NCI-H1105 (cell line): ENCODE measurements around the gene SNX27.
"Not testable (repeated sequence)": the region's sequence is repeated elsewhere in the genome, so short reads cannot be mapped to it uniquely, and the experiment has no call there.

ENCODE experiments used
- DNase-seq: peaks from one replicate; lab custom pipeline; 2025; lab: John Stamatoyannopoulos, UW

Gene SNX27

DNA sequence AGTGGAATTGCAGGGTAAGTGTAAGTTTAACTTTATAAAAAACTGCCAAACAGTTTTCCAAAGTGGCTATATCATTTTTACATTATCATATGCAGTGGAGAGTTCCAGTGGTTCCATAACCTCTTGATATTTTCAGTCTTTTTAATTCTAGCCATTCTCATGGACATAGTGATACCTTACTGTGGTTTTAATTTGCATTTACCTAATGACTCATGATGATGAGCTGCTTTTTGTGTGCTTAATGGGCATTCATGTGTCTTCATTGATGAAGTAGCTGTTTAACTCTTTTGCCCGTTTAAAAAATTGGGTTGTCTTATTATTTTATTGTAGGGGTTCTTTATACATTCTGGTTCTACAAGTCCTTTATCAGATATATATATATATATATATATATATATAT is 29.4 kb downstream of the SNX27 start:
- no peak for DNase-seq

DNA sequence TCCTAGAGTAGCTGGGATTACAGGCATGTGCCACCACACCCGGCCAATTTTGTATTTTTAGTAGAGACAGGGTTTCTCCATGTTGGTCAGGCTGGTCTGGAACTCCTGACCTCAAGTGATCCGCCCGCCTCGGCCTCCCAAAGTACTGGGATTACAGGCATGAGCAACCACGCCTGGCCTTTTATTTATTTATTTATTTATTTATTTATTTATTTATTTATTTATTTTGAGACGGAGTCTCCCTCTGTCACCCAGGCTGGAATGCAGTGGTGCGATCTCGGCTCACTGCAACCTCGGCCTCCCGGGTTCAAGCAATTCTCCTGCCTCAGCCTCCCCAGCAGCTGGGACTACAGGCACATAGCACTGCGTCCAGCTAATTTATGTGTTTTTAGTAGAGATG is 31.2 kb downstream of the SNX27 start:
- DNase-seq = not testable (repeated sequence)

DNA sequence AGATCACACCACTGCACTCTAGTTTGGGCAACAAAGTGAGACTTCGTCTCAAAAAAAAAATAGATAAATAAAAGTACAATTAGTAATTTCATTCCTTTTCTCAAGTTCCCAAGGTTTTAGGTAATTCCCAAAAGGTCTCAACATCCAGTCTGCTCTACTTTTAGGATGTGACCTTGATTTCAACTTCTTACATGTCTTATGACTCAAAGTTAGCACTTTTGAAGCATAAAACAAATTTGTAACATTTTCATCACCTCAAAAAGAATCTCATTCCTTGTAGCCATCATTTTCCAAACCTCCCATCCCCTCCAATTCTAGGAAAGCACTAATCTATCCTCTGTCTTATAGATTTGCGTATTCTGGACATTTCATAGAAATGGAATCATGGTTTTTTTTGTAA is 32.2 kb downstream of the SNX27 start:
- DNase-seq = no peak

DNA sequence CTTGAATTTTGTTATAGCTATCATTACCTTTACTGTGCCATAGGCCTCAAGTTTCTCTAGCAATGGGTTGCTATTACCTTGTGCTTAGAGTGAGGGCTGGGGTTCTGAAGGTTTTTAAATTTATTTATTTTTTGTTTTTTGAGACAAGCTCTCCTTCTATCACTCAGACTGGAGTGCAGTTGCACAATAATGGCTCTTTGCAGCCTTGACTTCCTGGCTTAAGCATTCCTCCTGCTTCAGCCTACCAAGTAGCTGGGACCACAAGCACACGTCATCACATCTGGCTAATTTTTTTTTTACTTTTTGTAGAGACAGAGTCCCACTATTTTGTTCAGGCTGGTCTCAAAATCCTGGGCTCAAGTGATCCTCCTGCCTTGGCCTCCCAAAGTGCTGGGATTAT is 41.5 kb downstream of the SNX27 start:
- no peak for DNase-seq

DNA sequence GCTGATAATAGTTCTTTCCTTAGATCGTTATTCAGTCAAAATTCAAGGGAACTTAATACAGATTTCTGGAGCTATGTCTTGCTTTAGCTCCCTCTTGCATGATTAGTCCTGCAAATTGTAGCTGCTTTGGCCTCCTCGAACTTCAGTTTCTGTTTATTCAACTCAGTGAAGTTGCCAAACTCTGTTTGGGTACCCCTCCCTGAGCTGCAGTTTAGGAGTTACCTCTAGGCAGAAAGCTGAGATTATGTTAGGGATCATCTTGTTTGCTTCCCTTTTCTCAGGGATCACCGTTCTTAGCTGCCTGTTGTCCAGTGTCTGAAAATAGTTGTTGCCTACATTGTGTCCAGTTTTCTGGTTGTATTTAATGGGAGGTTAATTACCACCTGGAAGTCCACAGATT is 43.5 kb downstream of the SNX27 start:
- no peak for DNase-seq

DNA sequence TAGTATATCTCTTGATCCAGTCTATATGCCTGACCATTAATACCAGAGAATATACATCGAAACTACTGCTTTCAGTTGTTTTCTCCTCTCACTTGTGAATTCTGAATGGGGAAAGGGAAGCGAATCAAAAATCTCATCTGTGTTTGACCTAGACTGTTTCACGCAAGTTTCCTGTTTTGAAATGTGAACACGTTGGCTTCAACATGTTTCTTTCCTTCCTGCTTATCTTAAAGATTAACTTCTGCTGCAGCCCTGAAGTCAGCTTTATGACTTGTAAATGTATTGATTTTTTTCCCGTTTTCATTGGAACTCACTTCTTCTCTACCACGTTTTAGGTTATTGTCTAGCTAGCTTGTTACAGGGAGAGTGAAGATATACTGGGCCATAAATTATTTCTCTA is 49.9 kb downstream of the SNX27 start:
- DNase-seq = no peak

DNA sequence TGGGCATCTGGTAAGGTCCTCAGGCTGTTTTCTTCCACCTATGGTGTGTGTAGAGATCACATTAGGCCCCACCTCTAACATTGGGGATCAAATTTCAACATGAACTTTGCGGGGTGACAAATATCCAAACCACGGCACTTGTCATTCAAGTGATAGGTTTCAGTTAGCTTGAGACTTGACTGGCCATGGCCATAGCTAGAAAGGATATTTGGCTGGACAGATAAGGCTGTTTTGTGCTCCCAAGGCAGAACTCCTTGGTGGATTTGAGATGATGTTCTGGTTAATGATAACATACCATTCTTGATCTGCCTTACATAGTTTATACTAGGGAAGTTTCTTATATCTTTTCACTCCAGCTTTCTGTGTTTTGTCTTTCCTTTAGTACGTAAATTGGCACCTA is 56.2 kb downstream of the SNX27 start:
- no peak for DNase-seq

DNA sequence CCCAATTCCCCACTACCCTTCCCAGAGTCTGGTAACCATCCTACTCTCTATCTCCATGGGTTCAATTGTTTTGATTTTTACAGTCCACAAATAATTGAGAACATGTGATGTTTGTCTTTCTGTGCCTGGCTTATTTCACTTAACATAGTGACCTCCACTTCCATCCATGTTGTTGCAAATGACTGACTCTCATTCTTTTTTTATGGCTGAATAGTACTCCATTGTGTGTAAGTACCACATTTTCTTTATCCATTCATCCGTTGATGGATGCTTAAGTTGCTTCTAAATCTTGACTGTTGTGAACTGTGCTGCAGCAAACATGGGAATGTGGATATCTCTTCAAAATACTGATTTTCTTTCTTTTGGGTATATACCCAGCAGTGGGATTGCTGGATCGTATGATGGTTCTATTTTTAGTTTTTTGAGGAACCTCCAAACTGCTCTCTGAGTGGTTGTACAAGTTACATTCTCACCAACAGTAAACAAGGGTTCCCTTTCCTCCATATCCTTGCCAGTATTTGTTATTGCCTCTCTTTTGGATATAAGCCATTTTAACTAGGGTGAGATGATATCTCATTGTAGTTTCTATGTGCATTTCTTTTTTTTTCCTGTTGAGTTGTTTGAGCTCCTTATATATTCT is 58.3 kb downstream of the SNX27 start:
- not testable (repeated sequence) for DNase-seq

DNA sequence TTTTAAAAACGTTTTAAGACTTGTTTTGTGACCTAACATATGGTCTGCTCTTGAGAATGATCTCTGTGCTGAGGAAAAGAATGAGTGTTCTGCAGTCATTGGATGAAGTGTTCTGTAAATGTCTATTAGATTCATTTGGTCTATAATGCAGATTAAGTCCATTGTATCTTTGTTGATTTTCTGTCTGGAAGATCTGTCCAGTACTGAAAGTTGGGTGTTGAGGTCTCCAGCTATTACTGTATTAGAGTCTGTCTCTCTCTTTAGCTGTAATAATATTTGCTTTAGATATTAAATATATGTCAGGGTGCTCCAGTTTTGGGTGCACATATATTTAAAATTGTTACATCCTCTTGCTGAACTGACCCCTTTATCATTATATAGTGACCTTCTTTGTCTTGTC is 61.6 kb downstream of the SNX27 start:
- no peak for DNase-seq

DNA sequence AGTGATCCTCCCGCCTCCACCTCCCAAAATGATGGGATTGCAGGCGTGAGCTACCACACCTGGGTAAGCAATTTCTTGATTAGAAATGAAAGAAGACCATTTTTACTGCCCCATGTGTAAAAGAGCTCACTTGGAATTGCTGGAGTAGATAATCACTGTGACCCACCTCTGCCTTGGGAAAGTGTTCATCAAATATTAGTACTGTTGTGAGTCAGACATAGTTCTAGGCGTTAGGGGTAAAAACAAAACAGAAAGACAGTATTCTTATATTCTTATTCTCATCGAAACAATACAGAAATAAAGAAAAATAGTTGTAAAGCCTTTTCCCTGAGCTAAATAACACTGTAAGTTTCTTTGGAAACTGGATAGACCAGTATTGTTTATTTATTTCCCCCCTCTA is 68.5 kb downstream of the SNX27 start:
- no peak for DNase-seq

DNA sequence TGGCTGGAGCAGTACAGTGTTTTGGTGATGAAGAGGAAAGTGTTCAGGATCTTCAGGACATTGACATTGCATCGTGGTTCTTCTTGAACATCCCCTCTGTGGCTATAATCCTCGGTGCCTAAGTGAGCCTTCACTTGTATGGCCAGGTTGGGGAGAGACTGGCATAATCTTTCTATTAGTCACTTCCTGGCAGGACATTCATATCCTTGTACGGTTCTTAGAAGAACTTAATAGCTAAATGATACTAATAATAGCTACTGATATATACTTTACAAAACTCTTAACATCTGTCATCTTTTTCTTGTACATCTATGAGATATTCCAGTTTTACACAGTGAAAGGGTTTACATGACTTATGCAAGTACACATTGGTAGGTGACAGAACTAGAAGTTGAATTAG is 69.0 kb downstream of the SNX27 start:
- DNase-seq = no peak

DNA sequence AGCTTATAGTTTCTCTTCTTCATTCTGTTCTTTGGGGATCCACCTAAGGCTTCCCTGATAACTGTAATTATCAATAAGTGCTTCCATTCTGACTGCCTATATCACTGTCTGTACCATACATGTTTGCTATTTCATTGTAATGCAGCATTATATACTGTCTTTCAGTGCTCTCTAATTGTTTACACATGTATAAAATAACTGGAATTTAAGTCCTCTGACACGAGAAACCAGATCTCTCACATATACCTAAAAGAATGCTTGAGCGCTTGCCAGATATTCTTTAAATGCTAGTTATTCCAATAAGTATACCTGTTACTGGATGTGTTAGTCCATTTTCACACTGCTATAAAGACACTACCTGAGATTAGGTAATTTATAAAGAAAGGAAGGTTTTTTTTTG is 70.1 kb downstream of the SNX27 start:
- no peak for DNase-seq

DNA sequence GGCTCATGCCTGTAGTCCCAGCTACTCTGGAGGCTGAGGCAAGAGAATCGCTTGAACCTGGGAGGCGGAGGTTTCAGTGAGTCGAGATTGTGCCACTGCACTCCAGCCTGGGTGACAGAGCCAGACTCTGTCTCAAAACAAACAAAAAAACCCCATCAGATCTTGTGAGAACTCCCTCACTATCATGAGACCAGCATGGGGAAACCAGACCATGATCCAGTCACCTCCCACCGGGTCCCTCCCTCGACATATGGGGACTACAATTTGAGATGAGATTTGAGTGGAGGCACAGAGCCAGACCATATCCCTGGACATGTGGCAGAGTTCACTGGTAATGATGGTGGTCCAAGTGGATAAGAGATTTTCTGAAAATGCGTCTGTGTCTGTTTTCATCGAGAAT is 71.1 kb downstream of the SNX27 start:
- DNase-seq = not testable (repeated sequence)

DNA sequence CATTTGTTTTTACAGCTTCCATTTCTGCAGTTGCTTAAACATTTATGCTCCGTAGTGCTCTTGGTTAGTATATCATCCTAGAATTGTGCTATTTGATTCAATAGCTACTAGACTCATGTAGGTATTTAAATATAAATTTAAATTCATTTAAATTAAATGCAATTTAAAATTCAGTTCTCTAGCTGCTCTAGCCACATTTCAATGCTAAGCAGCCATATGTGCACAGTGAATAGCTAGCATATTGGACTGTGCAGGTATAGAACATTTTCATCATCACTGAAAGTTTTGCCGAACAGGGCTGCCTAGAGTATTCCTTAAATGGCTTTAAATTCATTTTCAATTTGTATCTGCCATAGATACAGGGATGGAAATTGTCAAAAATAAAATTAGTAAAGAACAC is 72.3 kb downstream of the SNX27 start:
- DNase-seq = no peak

DNA sequence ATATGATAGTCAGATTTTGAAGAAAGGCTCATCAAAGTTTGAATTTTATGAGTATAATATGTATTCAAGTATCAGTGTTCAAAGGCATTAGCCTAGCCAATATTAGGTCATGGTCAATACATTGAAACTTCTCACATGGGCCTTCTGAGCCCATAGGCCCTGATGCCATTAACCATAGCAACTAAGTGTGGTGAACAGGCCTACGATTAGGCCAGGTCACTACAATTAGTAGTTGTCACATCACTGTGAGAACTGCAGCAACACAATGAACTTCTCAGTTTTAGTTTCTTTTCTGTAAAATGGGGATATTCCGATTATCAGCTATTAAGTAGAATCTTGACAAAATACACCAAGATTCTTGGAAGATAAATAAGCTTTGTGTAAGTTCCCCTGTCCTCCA is 74.7 kb downstream of the SNX27 start:
- DNase-seq = no peak

DNA sequence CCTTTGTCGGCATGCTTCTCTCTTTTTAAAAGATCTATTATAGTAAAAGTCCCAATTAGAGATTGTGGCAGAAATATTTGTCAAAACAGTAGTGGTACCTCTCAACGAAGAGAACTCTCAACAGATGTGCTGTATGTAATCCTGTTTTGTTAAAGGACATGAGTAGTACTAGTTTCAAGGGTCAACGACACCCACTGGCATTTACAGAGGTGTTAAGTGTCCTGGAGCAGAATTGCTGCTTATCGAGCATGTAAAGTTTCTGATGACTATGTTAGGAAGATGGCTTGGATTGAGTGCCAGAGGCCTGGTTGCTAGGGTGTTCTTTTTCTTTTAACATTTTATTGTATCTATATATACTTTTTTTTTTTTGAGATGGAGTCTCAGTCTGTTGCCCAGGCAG is 77.6 kb downstream of the SNX27 start:
- DNase-seq = no peak

DNA sequence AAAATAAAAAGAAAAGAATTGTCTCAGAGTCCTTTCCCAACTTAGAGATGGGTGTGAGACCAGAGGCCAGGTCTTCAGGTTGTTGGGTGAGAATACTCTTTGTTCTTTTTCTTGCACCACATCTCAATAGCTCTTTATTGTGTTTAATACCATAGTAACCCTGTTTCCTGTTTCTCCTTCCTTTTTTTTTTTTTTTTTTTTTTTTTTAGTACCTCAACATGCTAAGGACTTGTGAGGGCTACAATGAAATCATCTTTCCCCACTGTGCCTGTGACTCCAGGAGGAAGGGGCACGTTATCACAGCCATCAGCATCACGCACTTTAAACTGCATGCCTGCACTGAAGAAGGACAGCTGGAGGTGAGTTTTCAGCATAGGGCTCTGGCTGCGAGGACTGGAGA is 80.4 kb downstream of the SNX27 start:
- DNase-seq = no peak

DNA sequence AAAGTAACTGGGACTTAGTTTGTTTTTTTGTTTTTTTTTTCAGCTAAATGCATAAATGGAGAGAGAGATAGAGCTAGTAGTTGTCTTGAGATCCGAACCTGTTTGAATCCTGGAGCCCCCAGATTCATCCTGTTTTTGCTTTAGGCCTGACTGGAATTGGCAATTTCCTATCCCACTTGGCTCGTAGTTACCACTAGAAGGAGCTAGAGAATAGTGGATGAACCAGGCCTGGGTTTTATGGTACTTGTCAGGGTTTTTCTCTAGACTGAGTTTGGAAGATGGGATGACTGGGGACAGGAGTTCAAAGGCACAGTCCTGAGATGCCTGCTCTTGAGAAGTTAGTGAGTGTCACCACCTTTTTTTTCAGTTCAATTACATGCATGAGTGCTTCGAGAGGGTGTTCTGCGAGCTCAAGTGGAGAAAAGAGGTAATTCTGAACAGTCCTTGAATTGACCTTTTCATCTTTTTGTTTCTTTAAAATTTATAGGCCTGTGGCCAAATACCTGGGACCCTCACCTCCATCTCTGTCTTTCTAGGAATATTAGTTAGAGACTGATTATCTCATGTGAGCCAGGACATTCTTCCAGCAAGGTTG is 81.3 kb downstream of the SNX27 start:
- peak; percentile 30 for DNase-seq

DNA sequence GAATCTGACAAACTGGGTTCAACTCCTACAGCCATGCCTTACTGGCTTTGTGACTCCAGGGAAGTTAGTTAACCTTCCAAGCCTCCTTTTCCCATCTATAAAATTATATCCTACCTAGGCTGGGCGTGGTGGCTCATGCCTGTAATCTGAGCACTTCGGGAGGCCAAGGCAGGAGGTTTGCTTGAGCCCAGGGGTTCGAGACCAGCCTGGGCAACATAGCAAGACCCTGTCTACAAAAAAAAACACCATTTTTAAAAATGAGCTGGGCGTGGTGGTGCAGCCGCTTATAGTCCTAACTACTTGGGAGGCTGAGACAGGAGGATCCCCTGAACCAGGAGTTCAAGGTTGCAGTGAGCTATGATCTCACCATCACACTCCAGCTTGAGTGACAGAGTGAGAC is 89.7 kb downstream of the SNX27 start:
- no peak for DNase-seq

DNA sequence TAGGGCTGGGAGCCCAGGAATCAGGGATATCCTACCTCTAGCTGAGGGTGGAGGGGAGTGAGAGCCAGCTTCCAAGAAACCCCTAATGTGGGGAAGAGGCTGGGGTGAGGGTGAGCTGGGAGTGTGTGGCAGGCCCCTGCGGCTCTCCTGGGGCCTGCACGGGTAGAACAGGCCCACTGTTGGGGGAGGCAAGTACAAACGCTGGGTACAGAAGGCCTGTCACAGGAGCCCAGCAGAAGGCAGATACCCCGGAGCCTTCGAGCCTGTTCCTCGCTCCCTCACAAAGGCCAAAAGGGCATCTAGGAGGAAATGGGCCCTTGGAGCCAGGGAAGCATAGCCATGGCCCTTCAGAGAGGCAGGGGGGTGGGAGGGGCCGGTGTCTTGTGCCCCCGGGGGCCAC is 91.1 kb downstream of the SNX27 start:
- DNase-seq = no peak

DNA sequence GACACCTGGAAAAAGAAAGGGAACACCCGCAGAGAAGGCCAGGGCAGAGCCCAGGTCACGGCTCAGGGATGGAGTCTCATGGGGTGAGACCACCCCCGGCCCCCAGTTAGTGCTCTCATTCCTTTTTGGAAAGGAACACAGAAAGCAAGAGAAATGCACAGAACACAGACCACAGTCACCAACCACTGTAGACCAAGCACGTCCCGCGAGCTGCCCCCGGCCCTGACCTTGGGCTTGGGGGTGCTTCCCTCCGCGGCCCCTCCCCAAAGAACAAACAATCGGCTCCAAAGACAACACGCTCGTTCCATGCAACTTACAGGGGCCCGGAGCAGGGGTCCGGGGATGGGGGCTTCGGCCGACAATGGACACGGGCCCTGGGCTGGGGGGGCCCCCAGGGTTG is 92.0 kb downstream of the SNX27 start:
- DNase-seq = no peak

DNA sequence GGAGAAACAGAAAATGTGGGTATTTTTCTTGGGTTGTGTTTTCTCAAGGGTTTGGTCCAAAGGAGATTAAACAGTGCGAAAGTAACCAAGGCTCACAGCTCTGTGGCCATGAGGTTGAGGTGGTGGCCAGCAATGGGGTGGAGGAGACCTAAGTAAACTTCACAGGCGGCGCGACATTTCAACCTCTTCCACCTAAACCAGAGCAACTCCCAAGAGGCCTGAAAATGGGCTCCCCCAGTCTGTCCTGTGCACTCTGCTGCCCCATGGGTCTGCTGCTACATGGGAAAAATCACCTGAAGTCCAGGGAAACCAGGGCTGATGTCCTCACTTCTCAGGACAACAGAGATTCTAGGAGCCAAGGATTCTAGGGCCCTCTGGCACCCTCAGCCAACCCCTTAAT is 92.4 kb downstream of the SNX27 start:
- DNase-seq = no peak

DNA sequence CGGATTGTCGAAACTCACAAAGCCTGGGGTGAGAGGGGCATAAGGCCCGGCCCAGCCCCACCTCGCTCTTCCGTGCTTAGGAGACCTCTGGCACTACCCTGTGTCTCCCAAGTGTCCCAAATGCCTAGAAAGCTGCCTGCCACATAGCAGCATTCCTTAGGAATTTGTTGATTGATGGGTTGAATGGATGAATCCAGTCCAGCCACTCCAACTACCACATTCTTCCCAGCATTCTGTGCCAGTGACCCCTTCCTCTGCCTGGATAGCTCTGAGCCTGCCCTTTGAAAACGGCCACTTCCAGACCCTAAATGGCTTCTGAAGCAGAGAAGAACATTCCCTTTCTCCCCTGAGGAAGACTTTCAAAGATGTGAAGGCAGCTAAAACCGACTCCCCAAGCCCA is 93.3 kb downstream of the SNX27 start:
- DNase-seq = no peak

DNA sequence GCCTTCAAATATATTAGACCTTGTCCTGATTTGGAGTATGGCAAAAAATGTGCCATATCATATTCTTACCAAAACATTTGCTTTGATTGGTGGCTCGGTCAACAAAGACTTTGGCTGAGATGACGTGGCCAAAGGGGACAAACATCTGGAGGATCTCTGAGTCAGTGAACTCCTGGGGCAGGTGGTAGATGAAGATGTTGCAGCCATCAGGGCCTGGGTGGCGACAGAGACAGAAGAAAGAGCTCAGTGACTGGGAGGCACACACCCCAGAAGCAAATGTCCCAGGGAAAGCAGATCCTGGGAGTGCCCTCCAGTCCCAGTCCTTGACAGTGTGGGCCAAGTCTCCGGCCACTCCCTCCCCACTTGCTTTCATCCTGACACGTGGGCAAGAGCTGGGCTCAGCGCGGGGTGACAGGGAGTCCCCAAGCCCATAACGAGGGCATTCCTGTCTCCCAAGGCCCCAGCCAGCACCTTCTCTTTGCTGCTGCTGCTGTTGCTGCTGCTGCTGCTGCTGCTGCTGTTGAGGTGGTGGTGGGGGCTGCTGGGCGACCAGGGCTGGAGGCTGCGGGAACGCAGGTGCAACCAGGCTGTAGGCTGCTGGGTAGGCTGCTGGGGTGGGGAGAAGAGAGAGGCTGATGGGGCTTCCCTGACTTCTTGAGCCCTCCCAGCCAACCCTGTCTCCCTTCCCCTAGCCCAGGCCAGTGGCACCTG is 94.1 kb downstream of the SNX27 start:
- DNase-seq = no peak
